ENCODE results near the gene ELF4. TPM values are rescaled to one million over a fixed set of nuclear protein-coding genes. Genes with fewer than 3 reads are reported as not detected.
A peak's percentile ranks its signal among the peaks of the same experiment; 100 is the strongest.

The ELF4 gene
- total and polyA plus RNA-seq, 2 experiments from 2014 or later, result 13.6 to 21.1 TPM

DNA sequence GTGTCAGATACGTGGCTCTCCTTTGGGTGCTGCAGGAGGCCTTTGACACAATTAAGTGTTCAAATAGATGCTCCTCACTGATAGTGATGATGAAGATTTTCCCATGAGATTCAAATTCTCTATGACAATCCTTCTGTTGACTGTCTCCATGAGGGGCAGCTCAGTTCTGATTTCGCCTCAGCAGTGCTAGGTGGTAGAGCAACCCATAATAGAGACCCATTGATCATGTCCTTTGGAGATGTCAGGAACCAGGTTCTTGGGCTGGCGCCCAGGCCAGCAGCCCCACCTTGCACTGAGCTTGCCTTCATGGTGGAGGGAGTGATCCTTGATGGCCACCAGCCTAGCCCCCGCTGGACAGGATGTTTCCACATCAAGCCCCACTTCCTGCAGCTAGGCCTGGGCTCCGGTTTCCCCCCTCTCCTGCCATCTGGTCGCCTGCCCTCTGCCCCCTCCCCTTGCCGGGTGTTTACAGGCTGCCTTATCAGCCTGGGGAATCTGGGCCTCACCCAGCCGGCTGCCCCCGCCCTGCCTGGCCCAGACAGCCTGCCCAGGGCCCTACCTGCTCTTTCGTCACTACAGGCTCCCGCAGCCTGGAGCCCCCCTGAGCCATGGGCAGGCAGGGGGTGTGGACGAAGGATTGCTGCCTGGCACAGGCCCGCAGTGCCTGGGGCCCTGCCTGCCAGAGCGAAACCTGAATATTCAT lies 12.6 kb downstream of the ELF4 start:
- Histone ChIP-seq H3K79me2 (peaks cover 39% of the 10 kb centered on the region), H3K4me2 (peak overlapping the region; percentile 66), H3K4me3 (no peak overlapping the region), H3K9me3 (ENCODE audit: low read depth) (no peaks in the 10 kb centered on the region), H3K9me2 (replicated peaks; ENCODE audit: insufficient read depth) (no peaks in the 10 kb centered on the region), H3K27me3 (no peaks in the 10 kb centered on the region), H3K4me1 (ENCODE audit: insufficient read depth) (peaks cover 15% of the 10 kb centered on the region), H3K27ac (peak overlapping the region; percentile 55), H3K36me3 (replicated peaks; ENCODE audit: insufficient read depth, low read depth) (no peaks in the 10 kb centered on the region), H4K20me1 (ENCODE audit: insufficient read depth, poor library complexity, severe bottlenecking) (no peaks in the 10 kb centered on the region), H2AFZ (no peak overlapping the region)
- TF ChIP-seq EZH2phosphoT487 (IDR thresholded peaks at IDR 0.05; ENCODE audit: low read depth, severe bottlenecking, unreplicated experiment) (no peak), EZH2 (IDR thresholded peaks at IDR 0.05; ENCODE audit: borderline replicate concordance) (no peak)
- TF ChIP-seq, protein P1, sequence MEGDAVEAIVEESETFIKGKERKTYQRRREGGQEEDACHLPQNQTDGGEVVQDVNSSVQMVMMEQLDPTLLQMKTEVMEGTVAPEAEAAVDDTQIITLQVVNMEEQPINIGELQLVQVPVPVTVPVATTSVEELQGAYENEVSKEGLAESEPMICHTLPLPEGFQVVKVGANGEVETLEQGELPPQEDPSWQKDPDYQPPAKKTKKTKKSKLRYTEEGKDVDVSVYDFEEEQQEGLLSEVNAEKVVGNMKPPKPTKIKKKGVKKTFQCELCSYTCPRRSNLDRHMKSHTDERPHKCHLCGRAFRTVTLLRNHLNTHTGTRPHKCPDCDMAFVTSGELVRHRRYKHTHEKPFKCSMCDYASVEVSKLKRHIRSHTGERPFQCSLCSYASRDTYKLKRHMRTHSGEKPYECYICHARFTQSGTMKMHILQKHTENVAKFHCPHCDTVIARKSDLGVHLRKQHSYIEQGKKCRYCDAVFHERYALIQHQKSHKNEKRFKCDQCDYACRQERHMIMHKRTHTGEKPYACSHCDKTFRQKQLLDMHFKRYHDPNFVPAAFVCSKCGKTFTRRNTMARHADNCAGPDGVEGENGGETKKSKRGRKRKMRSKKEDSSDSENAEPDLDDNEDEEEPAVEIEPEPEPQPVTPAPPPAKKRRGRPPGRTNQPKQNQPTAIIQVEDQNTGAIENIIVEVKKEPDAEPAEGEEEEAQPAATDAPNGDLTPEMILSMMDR (IDR thresholded peaks at IDR 0.05; ENCODE audit: poor library complexity), result no peak
- 60% methylated on average over 14 of the region's 14 CpGs for WGBS (ENCODE audit: low lambda C conversion rate, missing lambda C conversion rate)
- DNase-seq (ENCODE audit: low spot score), result peak; percentile 61

DNA sequence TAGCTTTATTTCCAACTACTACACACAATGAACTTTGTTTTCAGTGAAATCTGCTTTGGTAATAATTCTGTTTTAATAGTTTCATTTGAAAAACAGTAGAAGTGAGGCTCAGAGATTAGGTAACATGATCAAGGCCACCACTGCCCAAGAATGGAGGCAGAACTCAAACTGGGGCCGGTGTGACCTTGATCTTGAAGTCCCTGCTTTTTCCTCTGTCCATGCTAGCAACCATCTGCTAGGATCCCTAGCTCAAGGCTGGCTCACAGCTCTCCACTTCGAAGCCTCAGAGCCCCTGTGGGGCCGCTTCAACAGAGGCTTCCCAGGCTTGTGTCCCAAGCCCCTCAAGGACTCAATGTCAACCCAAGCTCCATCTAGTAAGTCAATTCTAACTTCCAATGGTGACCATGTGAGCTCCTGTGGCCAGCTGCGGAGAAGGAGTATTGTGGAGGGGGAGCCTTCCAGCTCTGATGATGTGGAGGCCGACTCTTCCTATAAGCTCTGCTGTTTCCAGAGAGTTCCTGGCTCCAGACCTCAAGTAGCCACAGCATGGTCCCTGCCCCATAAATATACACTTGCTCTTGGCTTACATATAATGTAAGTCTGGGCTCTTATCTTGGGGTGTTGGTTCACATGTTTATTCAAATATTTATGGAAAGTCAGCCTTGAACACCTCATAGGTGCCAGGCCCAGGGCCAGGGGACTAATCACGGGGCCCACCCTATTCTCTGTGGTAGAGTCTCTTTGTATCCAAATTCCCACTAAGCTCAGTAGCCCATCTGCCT lies 14.9 kb downstream of the ELF4 start:
- peaks cover 24% of the 10 kb centered on the region for H3K79me2 ChIP-seq
- WGBS (ENCODE audit: low lambda C conversion rate, missing lambda C conversion rate), result 82% methylated on average over 6 of the region's 6 CpGs
- no peak overlapping the region for H3K27ac ChIP-seq

DNA sequence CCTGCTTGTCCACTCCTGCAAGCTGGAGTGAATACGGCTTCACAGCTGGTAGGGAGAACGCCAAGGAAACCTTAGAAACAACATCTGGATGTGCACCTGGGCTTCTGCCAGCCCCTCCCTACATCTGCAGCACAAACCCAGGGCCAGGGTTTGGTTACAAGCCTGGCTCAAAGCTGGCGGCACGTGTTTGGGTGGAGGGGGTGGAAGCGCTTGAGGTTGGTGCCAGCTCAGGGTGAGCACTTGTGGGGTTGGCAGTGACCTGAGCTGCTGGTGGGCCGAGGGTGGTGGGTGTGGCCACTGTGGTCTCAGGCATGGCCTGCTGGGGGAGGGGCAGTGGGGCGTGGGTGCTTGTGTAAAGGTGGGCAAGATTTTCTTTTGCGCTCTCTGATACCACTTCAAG lies 15.6 kb downstream of the ELF4 start:
- Histone ChIP-seq H3K27me3 (no peaks in the 10 kb centered on the region), H3K4me1 (ENCODE audit: insufficient read depth) (peaks cover 17% of the 10 kb centered on the region), H4K20me1 (ENCODE audit: insufficient read depth, poor library complexity, severe bottlenecking) (peaks cover 3% of the 10 kb centered on the region), H3K9me3 (ENCODE audit: low read depth) (no peaks in the 10 kb centered on the region), H3K4me2 (no peak overlapping the region), H3K79me2 (peaks cover 17% of the 10 kb centered on the region), H3K27ac (no peak overlapping the region), H3K4me3 (no peak overlapping the region), H2AFZ (no peak overlapping the region), H3K36me3 (replicated peaks; ENCODE audit: insufficient read depth, low read depth) (no peaks in the 10 kb centered on the region), H3K9me2 (replicated peaks; ENCODE audit: insufficient read depth) (no peaks in the 10 kb centered on the region)
- TF ChIP-seq EZH2 (IDR thresholded peaks at IDR 0.05; ENCODE audit: borderline replicate concordance), result no peak
- no peak for TF ChIP-seq EZH2phosphoT487 (IDR thresholded peaks at IDR 0.05; ENCODE audit: low read depth, severe bottlenecking, unreplicated experiment)
- TF ChIP-seq, protein P1 (IDR thresholded peaks at IDR 0.05; ENCODE audit: poor library complexity), result no peak
- 84% methylated on average over 8 of the region's 8 CpGs for WGBS (ENCODE audit: low lambda C conversion rate, missing lambda C conversion rate)
- DNase-seq (ENCODE audit: low spot score), result no peak

More for the DNA sequence above, 14.9 kb downstream of the ELF4 start:
- Histone ChIP-seq H3K9me2 (replicated peaks; ENCODE audit: insufficient read depth) (no peaks in the 10 kb centered on the region), H4K20me1 (ENCODE audit: insufficient read depth, poor library complexity, severe bottlenecking) (peaks cover 3% of the 10 kb centered on the region), H3K9me3 (ENCODE audit: low read depth) (no peaks in the 10 kb centered on the region), H3K4me3 (no peak overlapping the region), H3K4me2 (no peak overlapping the region), H2AFZ (no peak overlapping the region), H3K27me3 (no peaks in the 10 kb centered on the region), H3K4me1 (ENCODE audit: insufficient read depth) (peaks cover 17% of the 10 kb centered on the region), H3K36me3 (replicated peaks; ENCODE audit: insufficient read depth, low read depth) (no peaks in the 10 kb centered on the region)
- DNase-seq (ENCODE audit: low spot score), result no peak
- TF ChIP-seq EZH2 (IDR thresholded peaks at IDR 0.05; ENCODE audit: borderline replicate concordance) (no peak), EZH2phosphoT487 (IDR thresholded peaks at IDR 0.05; ENCODE audit: low read depth, severe bottlenecking, unreplicated experiment) (no peak)
- TF ChIP-seq, protein P1 (IDR thresholded peaks at IDR 0.05; ENCODE audit: poor library complexity), result no peak

All from hepatocyte (in vitro differentiated cells).